ENCODE measurements around the gene SSTR5.

The SSTR5 gene

GRCh38 chr16:1122398-1122765 is 49.8 kb downstream of the SSTR5 start:
- no peak for DNase-seq (ENCODE audit: low read depth)

- no peak for DNase-seq (ENCODE audit: low read depth)
These were observed 51.1 kb downstream of the SSTR5 start for GRCh38 chr16:1123525-1124230.

- DNase-seq (ENCODE audit: low read depth): no peak
These were observed 51.7 kb downstream of the SSTR5 start for GRCh38 chr16:1124291-1124690.

GRCh38 chr16:1124795-1125194 is 52.2 kb downstream of the SSTR5 start:
- DNase-seq (ENCODE audit: low read depth): no peak

GRCh38 chr16:1125471-1125870 is 52.9 kb downstream of the SSTR5 start:
- no peak for DNase-seq (ENCODE audit: low read depth)

- DNase-seq (ENCODE audit: low read depth): no peak
These were observed 53.5 kb downstream of the SSTR5 start for GRCh38 chr16:1126044-1126443.

GRCh38 chr16:1126586-1126985 is 54.0 kb downstream of the SSTR5 start:
- DNase-seq (ENCODE audit: low read depth): no peak

- DNase-seq (ENCODE audit: low read depth): no peak
These were observed 54.6 kb downstream of the SSTR5 start for GRCh38 chr16:1127101-1127500.

- no peak for DNase-seq (ENCODE audit: low read depth)
These were observed 55.6 kb downstream of the SSTR5 start for GRCh38 chr16:1127971-1128715.

GRCh38 chr16:1129106-1129960 is 56.8 kb downstream of the SSTR5 start:
- no peak for DNase-seq (ENCODE audit: low read depth)

GRCh38 chr16:1130382-1130781 is 57.8 kb downstream of the SSTR5 start:
- DNase-seq (ENCODE audit: low read depth): no peak
